RPMI7951 (cell line): Measurements from ENCODE around the gene PLSCR1. TPM values are rescaled to one million over a fixed set of nuclear protein-coding genes. Genes with fewer than 3 reads are reported as not detected.
A peak's percentile ranks its signal among the peaks of the same experiment; 100 is the strongest.

Experiments
- DNase-seq: peaks from one replicate; pipeline ENCODE4 v3.0.0-alpha.2; 2012; ENCODE audit warnings: low read depth
- total RNA-seq: library from RNA; depleted of rRNA; stranded (reverse); fragments of >200 nt; shearing (Covaris generic); gene quantifications from 2 replicates; pipeline ENCODE4 v1.2.3, GENCODE V29; 2014; rRNA removed

PLSCR1 gene
- total RNA-seq, 1 experiment from 2014 or later, result 66.6 TPM

DNA sequence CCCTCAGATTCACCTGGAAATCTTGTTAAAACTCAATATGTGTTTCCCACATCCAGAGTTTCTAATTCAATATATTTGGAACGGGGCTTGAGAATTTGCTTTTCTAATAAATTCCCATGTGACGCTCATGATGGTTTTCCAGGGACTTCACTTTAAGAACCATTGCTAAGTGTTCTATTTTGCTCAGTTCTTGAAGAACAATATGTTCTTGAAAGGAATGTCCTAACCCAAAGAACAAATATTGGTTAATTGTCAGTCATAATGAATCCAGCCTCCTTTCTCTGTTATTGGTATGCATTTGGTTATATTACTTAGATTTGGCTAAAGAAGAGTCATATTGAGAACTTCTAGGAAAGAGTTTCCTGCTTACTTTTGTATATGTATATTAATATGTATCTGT is 70.7 kb downstream of the PLSCR1 start:
- DNase-seq, result no peak

DNA sequence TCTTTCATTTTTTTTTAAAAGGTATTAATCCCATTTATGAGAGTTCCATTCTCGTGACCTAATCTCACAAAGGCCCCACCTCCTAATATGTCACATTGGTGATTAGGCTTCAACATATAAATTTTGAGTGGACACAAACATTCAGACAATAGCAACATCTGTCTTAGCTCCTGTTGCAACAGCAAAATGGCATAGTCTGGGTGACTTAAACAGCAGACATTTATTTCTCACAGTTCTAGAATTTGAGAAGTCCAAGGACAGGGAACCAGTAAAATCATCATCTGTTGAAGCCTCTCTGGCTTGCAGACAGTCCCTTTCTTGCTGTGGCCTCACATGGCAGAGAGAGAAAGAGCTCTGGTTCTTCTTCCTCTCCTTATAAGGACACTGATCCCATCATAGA is 71.8 kb downstream of the PLSCR1 start:
- DNase-seq, result no peak

DNA sequence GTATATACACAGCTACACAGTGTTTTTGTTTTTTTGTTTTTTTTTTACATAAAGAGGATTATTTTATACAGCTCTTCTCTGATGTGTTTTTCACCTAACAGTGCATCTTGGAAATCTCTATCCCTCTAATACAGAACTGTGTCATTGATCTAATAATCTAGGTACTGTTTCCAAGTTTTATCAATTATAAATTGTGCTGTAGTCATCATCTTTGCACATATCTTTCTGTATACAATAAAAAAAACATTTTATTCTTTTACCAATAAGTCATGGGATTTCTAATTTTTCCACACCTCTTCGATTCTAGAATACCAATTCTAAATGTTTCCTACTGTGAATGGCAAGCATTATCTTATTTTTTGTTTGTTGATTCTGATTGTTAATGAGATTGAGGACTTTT is 73.4 kb downstream of the PLSCR1 start:
- DNase-seq, result no peak

DNA sequence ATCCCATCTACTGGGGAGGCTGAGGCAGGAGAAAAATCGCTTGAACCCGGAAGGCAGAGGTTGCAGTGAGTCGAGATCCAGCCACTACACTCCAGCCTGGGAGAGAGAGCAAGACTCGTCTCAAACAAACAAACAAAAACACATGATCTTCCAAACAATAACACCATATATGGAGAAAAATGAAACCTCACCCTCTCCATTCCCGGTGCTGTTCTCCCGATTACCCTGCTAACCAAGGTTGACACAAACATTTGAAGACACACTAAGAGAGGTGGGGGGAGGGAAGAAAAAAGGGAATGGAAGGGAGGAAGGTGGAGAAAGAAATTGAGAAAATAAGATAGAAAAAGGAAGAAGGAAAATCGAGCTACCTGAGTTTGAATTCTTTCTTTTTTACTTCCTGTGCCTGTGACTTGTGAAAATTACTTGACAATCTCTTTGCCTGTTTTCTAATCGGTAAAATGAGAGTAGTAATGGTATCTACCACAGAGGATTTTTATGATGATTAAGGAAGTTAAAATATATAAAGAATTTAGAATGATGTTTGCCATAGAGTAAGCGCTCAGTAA is 73.9 kb downstream of the PLSCR1 start:
- DNase-seq, result no peak

DNA sequence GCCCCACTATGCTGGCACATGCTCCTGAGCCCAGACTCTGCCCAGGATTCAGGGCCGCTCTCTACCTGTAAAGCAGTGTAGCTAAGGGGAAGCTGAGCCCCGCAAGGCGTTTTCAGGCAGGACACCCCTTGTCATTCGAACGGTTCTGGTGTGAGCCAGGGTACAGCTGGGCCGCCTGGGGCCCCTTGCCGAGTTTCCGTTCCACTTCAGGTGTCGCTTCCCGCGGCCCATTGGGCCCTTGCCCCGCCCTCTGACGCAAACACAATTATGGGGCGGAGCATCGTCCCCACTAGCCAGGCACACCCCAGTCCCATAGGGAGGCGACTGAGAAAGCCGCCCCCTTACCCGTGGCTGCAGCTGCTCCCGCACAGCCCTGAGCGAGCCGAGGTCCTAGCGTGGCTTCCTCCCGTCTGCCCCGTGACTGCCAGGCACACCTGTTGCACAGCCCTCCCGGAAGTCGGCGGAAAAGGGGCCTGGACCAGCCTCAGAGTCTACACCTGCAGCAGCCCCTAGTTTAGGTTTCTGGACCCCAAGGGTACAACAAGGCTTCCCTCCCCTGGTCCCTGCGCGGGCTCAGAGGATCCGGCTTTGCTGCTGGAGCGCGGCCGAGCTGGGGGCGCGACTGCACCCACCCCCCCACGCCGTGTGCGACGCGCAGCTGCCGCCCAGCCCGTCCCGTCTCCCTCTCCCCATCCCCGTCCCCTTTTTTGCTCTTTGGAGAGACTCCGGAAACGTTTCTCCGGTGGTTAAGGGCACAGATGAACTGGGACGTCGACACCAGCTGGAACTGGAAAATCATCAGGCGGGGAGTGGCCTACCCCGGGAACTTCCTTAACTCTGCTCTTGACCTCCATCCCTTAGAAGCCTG is 75.0 kb downstream of the PLSCR1 start, which contains the start of gene PLSCR2:
Gene PLSCR2, minus strand, starts transcription at position 412 of the 868 bp plus-strand sequence. CDS start 9,657 bp downstream, outside the sequence.
- peak; percentile 26 for DNase-seq

DNA sequence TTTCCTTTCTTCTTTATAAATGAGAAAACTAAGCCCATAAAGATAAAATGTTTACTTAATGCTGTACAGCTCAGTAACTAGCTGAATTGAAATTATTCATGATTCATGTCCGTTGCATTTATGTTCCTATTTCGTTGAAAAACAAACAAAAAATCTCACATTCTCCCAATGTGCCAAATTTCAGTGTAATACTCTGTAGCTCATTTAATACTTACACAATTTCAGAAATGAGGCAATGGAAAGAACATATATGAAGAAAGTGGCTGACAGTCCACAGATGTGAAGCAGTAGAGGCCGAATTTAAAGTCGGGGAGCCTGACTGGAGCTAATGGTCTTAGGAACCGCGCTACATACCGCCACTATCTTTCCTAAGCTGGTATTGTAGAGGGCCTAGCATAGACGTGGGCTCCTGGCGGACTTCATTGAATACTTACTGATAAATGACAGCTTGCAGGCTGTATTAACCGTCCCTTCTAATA is 75.7 kb downstream of the PLSCR1 start:
- no peak for DNase-seq

DNA sequence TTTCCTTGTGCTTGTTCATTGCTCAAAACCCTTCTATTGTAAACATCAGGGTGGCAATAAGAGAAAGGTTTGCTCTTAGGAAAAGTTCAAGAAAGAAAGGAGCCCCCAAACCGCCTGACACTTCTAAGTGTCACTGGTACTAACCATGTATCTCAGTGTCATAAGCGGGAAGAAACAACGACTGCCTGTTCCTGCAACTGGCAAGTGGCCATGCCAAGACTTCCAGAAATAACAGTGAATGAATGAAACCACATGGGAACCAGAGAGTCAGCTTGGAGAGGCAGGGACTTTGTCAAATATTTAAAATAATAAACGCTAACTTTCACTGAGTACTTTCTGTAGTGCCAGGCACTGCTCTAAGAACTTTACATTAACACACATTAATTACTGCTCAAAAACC is 76.2 kb downstream of the PLSCR1 start:
- DNase-seq, result peak; percentile 14

DNA sequence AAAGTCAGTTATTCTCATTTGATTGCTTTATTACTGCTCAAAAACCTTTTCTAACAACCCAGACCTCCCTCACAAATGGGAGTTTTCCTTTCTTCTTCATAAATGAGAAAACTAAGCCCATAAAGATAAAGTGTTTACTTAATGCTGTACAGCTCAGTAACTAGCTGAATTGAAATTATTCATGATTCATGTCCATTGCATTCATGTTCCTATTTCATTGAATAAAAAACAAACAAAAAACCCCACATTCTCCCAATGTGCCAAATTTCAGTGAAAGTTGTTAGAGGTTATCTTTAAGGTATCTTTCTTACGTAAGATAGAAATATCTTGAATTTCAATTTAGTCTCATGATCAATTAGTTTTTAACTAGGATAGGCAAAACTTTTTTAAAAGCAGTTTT is 77.8 kb downstream of the PLSCR1 start:
- DNase-seq, result no peak

DNA sequence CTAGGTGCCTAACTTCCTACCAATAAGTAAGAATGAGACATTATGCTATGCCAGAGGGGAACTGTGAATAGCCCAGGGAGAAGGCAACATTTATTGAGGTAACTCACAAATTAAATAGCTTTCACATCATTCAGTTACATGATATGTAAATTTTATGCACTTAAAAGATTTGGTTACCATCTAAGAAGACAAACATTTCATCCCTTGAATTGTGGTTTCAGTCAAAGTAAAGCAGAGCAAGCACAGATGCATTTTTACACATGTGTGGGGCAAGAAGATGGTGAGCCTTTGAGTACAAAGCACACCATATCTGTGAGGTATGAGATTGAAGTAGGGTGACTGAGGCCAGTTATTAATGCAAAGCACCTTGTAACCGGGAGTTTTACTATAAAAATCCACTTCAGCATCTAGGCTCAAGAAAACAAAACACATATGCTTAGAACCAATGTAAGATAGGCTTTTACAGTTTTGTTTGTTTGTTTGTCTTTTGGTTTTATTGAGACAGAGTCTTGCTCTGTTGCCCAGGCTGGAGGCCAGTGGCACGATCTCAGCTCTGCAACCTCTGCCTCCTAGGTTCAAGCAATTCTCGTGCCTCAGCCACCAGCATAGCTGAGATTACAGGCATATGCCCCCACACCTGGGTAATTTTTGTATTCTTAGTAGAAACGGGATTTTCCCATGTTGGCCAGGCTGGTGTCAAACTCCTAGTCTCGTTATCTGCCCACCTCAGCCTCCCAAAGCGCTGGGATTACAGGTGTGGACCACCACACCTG is 78.5 kb downstream of the PLSCR1 start:
- DNase-seq, result no peak

Other genes starting within 250 kb of the PLSCR1 start
- not detected in 2 replicates for gene PLSCR2, start 75.0 kb downstream of the PLSCR1 start, total RNA-seq
- not detected in 2 replicates for gene PLSCR5, start 60.7 kb upstream of the PLSCR1 start, total RNA-seq